CD8-positive, alpha-beta memory T cell (primary cell): ENCODE results near the gene TOGARAM2. TPM values are rescaled to one million over a fixed set of nuclear protein-coding genes. Genes with fewer than 3 reads are reported as not detected.

Source experiments
- CTCF ChIA-PET: fragments of 350-600 bp; sonication (Branson Sonifier 250); formaldehyde crosslinking; loops from one replicate; lab custom pipeline; 2021; ENCODE audit warnings: antibody characterized with exemption; lab: Charles Lee
- POLR2A ChIA-PET: fragments of 350-600 bp; sonication (Branson Sonifier 250); formaldehyde crosslinking; loops from one replicate; lab custom pipeline; 2021; ENCODE audit warnings: antibody characterized with exemption; lab: Charles Lee
- DNase-seq, 5 donors: peaks; one replicate each; pipeline versions ENCODE4 v3.0.0 to v3.0.0-alpha.2; 2020 to 2022; ENCODE audit warnings: mixed read lengths in 1 of 5
- H3K27ac ChIP-seq: one replicate; pipeline ENCODE4 v1.7.0; 2013; ENCODE audit warnings: low read depth, mild to moderate bottlenecking, low read length, moderate library complexity
- H3K27me3 ChIP-seq: 2 replicates; pipeline ENCODE4 v1.7.0; 2013; ENCODE audit warnings: low read length, mild to moderate bottlenecking; ENCODE audit not compliant: insufficient read depth, poor library complexity, severe bottlenecking
- H3K36me3 ChIP-seq: 2 replicates; pipeline ENCODE4 v1.7.0; 2013; ENCODE audit warnings: mild to moderate bottlenecking, low read length, moderate library complexity; ENCODE audit not compliant: insufficient read depth
- H3K4me1 ChIP-seq: 2 replicates; pipeline ENCODE4 v1.7.0; 2013; ENCODE audit warnings: mild to moderate bottlenecking, low read length, moderate library complexity; ENCODE audit not compliant: insufficient read depth
- H3K4me3 ChIP-seq: 2 replicates; pipeline ENCODE4 v1.7.0; 2013; ENCODE audit warnings: mild to moderate bottlenecking, low read length
- H3K9me3 ChIP-seq: 2 replicates; pipeline ENCODE4 v1.7.0; 2013; ENCODE audit warnings: mild to moderate bottlenecking, low read length
- H3K27ac Mint-ChIP-seq, 8 donors: one replicate each; pipeline ENCODE4 v1.8.0; 2020 to 2021; ENCODE audit warnings: mixed read lengths in 8 of 8, mild to moderate bottlenecking in 6 of 8, inconsistent platforms in 3 of 8, moderate library complexity in 3 of 8
- H3K27me3 Mint-ChIP-seq, 2 donors: one replicate each; pipeline ENCODE4 v1.8.0; 2020 to 2021; ENCODE audit warnings: mixed read lengths in 2 of 2, mild to moderate bottlenecking in 1 of 2, moderate library complexity in 1 of 2
- H3K36me3 Mint-ChIP-seq, 3 donors: one replicate each; pipeline ENCODE4 v1.8.0; 2020 to 2021; ENCODE audit warnings: mixed read lengths in 3 of 3, inconsistent platforms in 1 of 3, mild to moderate bottlenecking in 1 of 3
- H3K4me1 Mint-ChIP-seq, 3 donors: one replicate each; pipeline ENCODE4 v1.8.0; 2020 to 2021; ENCODE audit warnings: mixed read lengths in 3 of 3, inconsistent platforms in 1 of 3, mild to moderate bottlenecking in 1 of 3
- H3K4me3 Mint-ChIP-seq, 7 donors: one replicate each; pipeline ENCODE4 v1.8.0; 2020 to 2021; ENCODE audit warnings: mixed read lengths in 7 of 7, mild to moderate bottlenecking in 6 of 7, moderate library complexity in 4 of 7, inconsistent platforms in 2 of 7
- H3K9me3 Mint-ChIP-seq, 5 donors: one replicate each; pipeline ENCODE4 v1.8.0; 2020 to 2022; ENCODE audit warnings: mixed read lengths in 5 of 5, mild to moderate bottlenecking in 3 of 5, moderate library complexity in 2 of 5, inconsistent platforms in 1 of 5
- polyA plus RNA-seq: library from polyadenylated mRNA; unstranded; fragments of 300-500 nt; fragmentation: Illumina TruSeq; gene quantifications from one replicate; pipeline ENCODE4 v1.2.3, GENCODE V29; 2021
- total RNA-seq, 2 experiments: library from RNA; stranded (reverse); gene quantifications; one replicate each; pipeline ENCODE4 v1.2.3, GENCODE V29; 2021

Gene TOGARAM2
- total and polyA plus RNA-seq, 3 experiments from 2014 or later: 2.5 to 5.2 (median 5.0) TPM

GRCh38 chr2:29097569-29097968, 116.5 kb downstream of the TOGARAM2 start:
- H3K27me3 ChIP-seq: no peaks in the 10 kb centered on the region
- Mint-ChIP-seq H3K27ac (no peak overlapping the region), H3K9me3 (no peaks in the 10 kb centered on the region), H3K4me3 (no peak overlapping the region), H3K36me3 (no peaks in the 10 kb centered on the region), H3K4me1 (no peaks in the 10 kb centered on the region), H3K27me3 (peaks cover 0 to 6% of the 10 kb centered on the region in 2 donors)
- DNase-seq: no peak
- no peaks in the 10 kb centered on the region for H3K36me3 ChIP-seq
- no peak overlapping the region for H3K27ac ChIP-seq
- CTCF ChIA-PET: no interaction called here
- no peak overlapping the region for H3K4me3 ChIP-seq
- POLR2A ChIA-PET: no interaction called here
- no peaks in the 10 kb centered on the region for H3K4me1 ChIP-seq
- H3K9me3 ChIP-seq: no peaks in the 10 kb centered on the region

- H3K36me3 ChIP-seq: no peaks in the 10 kb centered on the region
- peak overlapping the region in 2 of 8 donors; percentile 61 to 73 for H3K27ac Mint-ChIP-seq
- H3K9me3 ChIP-seq: no peaks in the 10 kb centered on the region
- no peak overlapping the region for H3K27ac ChIP-seq
- no peak for DNase-seq
- peaks cover 0 to 6% of the 10 kb centered on the region in 2 donors for H3K27me3 Mint-ChIP-seq
- no peak overlapping the region for H3K4me3 ChIP-seq
- no peaks in the 10 kb centered on the region for H3K4me1 ChIP-seq
- ChIA-PET POLR2A (no interaction called here), CTCF (no interaction called here)
- no peaks in the 10 kb centered on the region for H3K27me3 ChIP-seq
- no peaks in the 10 kb centered on the region for H3K9me3 Mint-ChIP-seq
- H3K4me1 Mint-ChIP-seq: no peaks in the 10 kb centered on the region
- H3K4me3 Mint-ChIP-seq: no peak overlapping the region
- no peaks in the 10 kb centered on the region for H3K36me3 Mint-ChIP-seq
These were observed 119.5 kb downstream of the TOGARAM2 start for GRCh38 chr2:29100564-29100963.

Other genes with a start within 250 kb of the TOGARAM2 start
- gene PPP1CB, start 229.5 kb upstream of the TOGARAM2 start, total RNA-seq: 100 to 1,000 TPM; 208 to 214 TPM
- gene PPP1CB, start 229.5 kb upstream of the TOGARAM2 start, polyA plus RNA-seq: 95.4 TPM
- gene SPDYA, start 170.5 kb upstream of the TOGARAM2 start, total RNA-seq: under 1 TPM; 0.83 to 0.84 TPM
- 0.61 TPM for gene SPDYA, start 170.5 kb upstream of the TOGARAM2 start, polyA plus RNA-seq
- 10 to 100 TPM; 18.3 to 20.2 TPM for gene TRMT61B, start 111.0 kb upstream of the TOGARAM2 start, total RNA-seq
- gene TRMT61B, start 111.0 kb upstream of the TOGARAM2 start, polyA plus RNA-seq: 16.6 TPM
- 100 to 1,000 TPM; 169 to 186 TPM for gene WDR43, start 86.6 kb upstream of the TOGARAM2 start, total RNA-seq
- 40.0 TPM for gene WDR43, start 86.6 kb upstream of the TOGARAM2 start, polyA plus RNA-seq
- not detected for gene PCARE, start 93.2 kb downstream of the TOGARAM2 start, total RNA-seq
- not detected for gene PCARE, start 93.2 kb downstream of the TOGARAM2 start, polyA plus RNA-seq
- 10 to 100 TPM; 20.5 to 22.3 TPM for gene CLIP4, start 134.1 kb downstream of the TOGARAM2 start, total RNA-seq
- gene CLIP4, start 134.1 kb downstream of the TOGARAM2 start, polyA plus RNA-seq: 35.8 TPM